Prostate gland (tissue), 2 donors: ENCODE measurements around the gene TRDMT1.

Experiments used
- POLR2AphosphoS5 ChIP-seq: sonication (generic); formaldehyde crosslinking; IDR thresholded peaks from one replicate; pipeline ENCODE4 v1.6.1; 2017; ENCODE audit warnings: antibody characterized with exemption
- TF ChIP-seq, protein P1 (sequence below), 4 experiments: fragments of 200-600 bp in 2 of 4; fragments of 450-650 bp in 2 of 4; sonication (generic) in 2 of 4; IDR thresholded peaks; 1 replicate in 3 of 4; 2 replicates in 1 of 4; pipeline ENCODE4 v1.5.1; 2016 to 2019; ENCODE audit warnings: antibody characterized with exemption in 4 of 4, mild to moderate bottlenecking in 2 of 4, moderate library complexity in 2 of 4

GRCh38 chr10:17216217-17216900 is 14.9 kb upstream of the TRDMT1 start:
- TF ChIP-seq, protein P1, sequence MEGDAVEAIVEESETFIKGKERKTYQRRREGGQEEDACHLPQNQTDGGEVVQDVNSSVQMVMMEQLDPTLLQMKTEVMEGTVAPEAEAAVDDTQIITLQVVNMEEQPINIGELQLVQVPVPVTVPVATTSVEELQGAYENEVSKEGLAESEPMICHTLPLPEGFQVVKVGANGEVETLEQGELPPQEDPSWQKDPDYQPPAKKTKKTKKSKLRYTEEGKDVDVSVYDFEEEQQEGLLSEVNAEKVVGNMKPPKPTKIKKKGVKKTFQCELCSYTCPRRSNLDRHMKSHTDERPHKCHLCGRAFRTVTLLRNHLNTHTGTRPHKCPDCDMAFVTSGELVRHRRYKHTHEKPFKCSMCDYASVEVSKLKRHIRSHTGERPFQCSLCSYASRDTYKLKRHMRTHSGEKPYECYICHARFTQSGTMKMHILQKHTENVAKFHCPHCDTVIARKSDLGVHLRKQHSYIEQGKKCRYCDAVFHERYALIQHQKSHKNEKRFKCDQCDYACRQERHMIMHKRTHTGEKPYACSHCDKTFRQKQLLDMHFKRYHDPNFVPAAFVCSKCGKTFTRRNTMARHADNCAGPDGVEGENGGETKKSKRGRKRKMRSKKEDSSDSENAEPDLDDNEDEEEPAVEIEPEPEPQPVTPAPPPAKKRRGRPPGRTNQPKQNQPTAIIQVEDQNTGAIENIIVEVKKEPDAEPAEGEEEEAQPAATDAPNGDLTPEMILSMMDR (IDR thresholded peaks at IDR 0.05) = no peak
- no peak for TF ChIP-seq POLR2AphosphoS5
